Cardiac fibroblast (primary cell): ENCODE results near the gene THOC2.

Experiments used
- DNase-seq, 2 donors: peaks; one replicate each; pipeline versions ENCODE4 v3.0.0 to v3.0.0-alpha.2; 2010; ENCODE audit warnings: low read depth in 2 of 2
- H3K4me3 ChIP-seq, 2 donors: replicated peaks in 1 of 2; 1 replicate in 1 of 2; 2 replicates in 1 of 2; pipeline ENCODE4 v1.5.1; 2011; ENCODE audit warnings: low read depth in 2 of 2, low read length in 2 of 2, mild to moderate bottlenecking in 2 of 2, moderate library complexity in 1 of 2
- CTCF ChIP-seq: IDR thresholded peaks from one replicate; pipeline ENCODE4 v1.5.1; 2011; ENCODE audit warnings: low read depth, mild to moderate bottlenecking, low read length, inconsistent platforms

The THOC2 gene

DNA sequence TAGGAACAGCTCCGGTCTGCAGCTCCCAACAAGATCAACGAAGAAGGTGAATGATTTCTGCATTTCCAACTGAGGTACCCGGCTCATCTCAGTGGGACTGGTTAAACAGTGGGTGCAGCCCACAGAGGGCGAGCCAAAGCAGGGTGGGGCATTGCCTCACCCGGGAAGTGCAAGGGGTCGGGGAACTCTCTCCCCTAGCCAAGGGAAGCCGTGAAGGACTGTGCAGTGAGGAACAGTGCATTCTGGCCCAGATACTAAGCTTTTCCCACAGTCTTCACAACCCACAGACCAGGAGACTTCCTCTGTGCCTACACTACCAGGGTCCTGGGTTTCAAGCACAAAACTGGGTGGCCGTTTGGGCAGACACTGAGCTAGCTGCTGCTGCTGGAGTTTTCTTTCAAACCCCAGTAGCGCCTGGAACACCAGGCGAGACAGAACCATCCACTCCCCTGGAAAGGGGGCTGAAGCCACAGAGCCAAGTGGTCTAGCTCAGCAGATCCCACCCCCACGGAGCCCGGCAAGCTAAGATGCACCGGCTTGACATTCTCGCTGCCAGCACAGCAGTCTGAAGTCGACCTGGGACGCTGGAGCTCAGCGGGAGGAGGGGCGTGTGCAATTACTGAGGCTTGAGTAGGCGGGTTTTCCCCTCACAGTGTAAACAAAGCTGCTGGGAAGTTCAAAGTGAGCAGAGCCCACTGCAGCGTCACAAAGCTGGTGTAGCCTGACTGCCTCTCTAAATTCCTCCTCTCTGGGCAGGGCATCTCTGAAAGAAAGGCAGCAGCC lies 84.6 kb downstream of the THOC2 start:
- TF ChIP-seq CTCF: no peak
- DNase-seq: peak; percentile 55 to 62
- no peak overlapping the region for H3K4me3 ChIP-seq

GRCh38 chrX:123647244-123647643 lies 85.6 kb downstream of the THOC2 start:
- H3K4me3 ChIP-seq: no peak overlapping the region
- TF ChIP-seq CTCF: no peak
- DNase-seq: no peak

GRCh38 chrX:123629502-123629901 lies 103.3 kb downstream of the THOC2 start:
- H3K4me3 ChIP-seq: no peak overlapping the region
- no peak for TF ChIP-seq CTCF
- no peak for DNase-seq

DNA sequence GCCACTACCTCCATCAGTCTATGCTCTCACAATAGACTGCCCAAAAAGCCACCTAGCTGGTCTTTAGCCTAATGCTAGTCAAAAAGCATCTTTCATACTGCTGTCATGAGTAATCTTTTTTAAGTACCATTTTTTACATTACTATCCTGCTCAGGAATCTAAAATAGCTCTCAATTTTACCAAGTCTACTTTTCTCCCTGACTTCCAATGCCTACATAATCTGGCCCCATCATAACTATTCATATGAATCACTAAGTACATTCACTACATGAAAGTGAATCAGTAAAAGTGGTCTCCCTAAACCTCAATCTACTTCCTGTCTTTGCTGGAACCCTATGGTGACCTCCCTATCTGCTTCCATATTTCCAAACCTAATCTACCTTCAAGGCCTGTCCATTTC lies 105.9 kb downstream of the THOC2 start:
- no peak for TF ChIP-seq CTCF
- peak in 1 of 2 donors; percentile 65 for DNase-seq
- no peak overlapping the region for H3K4me3 ChIP-seq

DNA sequence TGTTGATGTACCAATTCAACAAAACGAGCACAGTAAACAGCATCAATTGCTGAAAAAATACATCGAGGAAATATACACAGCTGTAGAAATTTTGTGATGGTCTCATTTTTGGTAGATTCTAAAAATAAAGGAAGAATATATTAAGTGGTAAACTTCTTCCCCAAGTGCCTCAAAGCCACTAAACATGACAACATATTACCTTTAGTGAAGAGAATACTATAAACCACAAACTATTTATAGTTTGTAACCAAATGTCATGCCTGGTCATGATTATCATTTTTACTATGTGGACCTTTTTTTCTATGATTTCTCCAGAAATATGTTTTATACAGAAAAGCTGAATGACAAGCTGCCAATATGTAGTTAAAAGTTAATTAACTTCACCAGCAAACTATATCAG lies 106.9 kb downstream of the THOC2 start:
- TF ChIP-seq CTCF: no peak
- no peak overlapping the region for H3K4me3 ChIP-seq
- DNase-seq: no peak

DNA sequence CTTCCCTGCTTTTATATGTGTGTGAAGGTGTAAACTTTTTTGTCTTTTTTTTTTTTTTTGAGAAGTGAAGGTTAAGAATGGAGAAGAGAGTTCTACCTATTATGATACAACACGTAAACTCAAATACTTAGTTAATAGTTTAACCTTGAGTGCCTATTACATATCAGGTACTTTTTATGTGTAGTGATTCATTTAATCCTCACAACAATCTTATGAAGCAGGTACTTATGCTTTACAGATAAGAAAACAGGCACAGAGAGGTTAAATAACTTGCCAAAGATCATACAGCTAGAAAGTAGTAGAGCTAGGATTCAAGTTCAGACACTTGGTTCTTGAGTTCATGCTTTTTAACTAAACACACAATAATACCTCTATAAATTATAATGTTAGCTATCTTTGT lies 107.4 kb downstream of the THOC2 start:
- DNase-seq: no peak
- no peak overlapping the region for H3K4me3 ChIP-seq
- no peak for TF ChIP-seq CTCF

DNA sequence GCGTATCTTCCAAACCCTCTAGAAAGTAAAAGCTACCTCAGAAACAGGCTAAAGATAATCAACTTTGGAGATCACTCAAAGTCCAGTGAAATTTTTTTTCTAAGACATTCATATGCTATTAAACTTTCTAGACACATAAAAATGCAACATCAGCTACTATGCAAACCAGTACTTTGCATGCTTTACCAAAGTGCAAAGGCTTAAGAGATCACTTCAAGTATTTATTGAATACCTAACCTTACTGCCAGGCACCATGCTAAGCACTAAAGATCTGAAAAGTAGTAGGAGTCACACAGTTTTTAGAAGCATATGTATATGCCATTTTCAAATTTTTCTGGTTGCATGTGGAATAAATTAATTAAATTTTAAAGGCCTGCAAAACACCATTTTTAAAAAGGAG lies 115.8 kb downstream of the THOC2 start:
- no peak for TF ChIP-seq CTCF
- no peak for DNase-seq
- H3K4me3 ChIP-seq: no peak overlapping the region
